Duodenal mucosa (tissue), 2 donors: ENCODE measurements around the gene CRYBA1.

Source experiments
- H3K27ac ChIP-seq: one replicate; pipeline ENCODE4 v1.7.0; 2013; ENCODE audit warnings: low read depth, low read length
- H3K27me3 ChIP-seq, 2 donors: one replicate each; pipeline ENCODE4 v1.7.0; 2013; ENCODE audit warnings: low read length in 2 of 2, control low read depth in 1 of 2; ENCODE audit not compliant: insufficient read depth in 2 of 2, control insufficient read depth in 1 of 2
- H3K36me3 ChIP-seq, 2 donors: one replicate each; pipeline ENCODE4 v1.7.0; 2013; ENCODE audit warnings: low read length in 2 of 2, control low read depth in 1 of 2; ENCODE audit not compliant: insufficient read depth in 2 of 2, control insufficient read depth in 1 of 2
- H3K4me1 ChIP-seq, 2 donors: one replicate each; pipeline ENCODE4 v1.7.0; 2013; ENCODE audit warnings: low read length in 2 of 2, control low read depth in 1 of 2; ENCODE audit not compliant: insufficient read depth in 2 of 2, control insufficient read depth in 1 of 2
- H3K4me3 ChIP-seq, 2 donors: one replicate each; pipeline ENCODE4 v1.7.0; 2013; ENCODE audit warnings: low read length in 2 of 2, low read depth in 1 of 2
- H3K9ac ChIP-seq, 2 donors: one replicate each; pipeline ENCODE4 v1.7.0; 2013; ENCODE audit warnings: low read length in 2 of 2, low read depth in 1 of 2
- H3K9me3 ChIP-seq, 2 donors: one replicate each; pipeline ENCODE4 v1.7.0; 2013; ENCODE audit warnings: low read length in 2 of 2, control low read depth in 1 of 2; ENCODE audit not compliant: control insufficient read depth in 1 of 2

The CRYBA1 gene

GRCh38 chr17:29293890-29294579, 47.4 kb downstream of the CRYBA1 start, which contains the start of gene NUFIP2:
Gene NUFIP2 (minus strand): TSS chr17:29294148. CDS start chr17:29294059, 89 bp downstream.
- Histone ChIP-seq H3K4me1 (peaks cover 27 to 29% of the 10 kb centered on the region in 2 donors), H3K9ac (peak within 1 kb of the TSS; percentile 99 to 100), H3K27me3 (no peaks in the 10 kb centered on the region), H3K27ac (peak within 1 kb of the TSS; percentile 98), H3K36me3 (no peaks in the 10 kb centered on the region), H3K4me3 (peak within 1 kb of the TSS; percentile 99 to 100), H3K9me3 (no peaks in the 10 kb centered on the region)

GRCh38 chr17:29294580-29294900, 47.9 kb downstream of the CRYBA1 start:
- Histone ChIP-seq H3K27me3 (no peaks in the 10 kb centered on the region), H3K9ac (peak overlapping the region; percentile 79 to 84), H3K27ac (peak overlapping the region; percentile 98), H3K9me3 (no peaks in the 10 kb centered on the region), H3K36me3 (no peaks in the 10 kb centered on the region), H3K4me3 (peak overlapping the region; percentile 99 to 100), H3K4me1 (peaks cover 25% of the 10 kb centered on the region in 2 donors)

- Histone ChIP-seq H3K4me3 (no peak overlapping the region), H3K27ac (no peak overlapping the region), H3K4me1 (peaks cover 17% of the 10 kb centered on the region in 2 donors), H3K9ac (no peak overlapping the region), H3K27me3 (no peaks in the 10 kb centered on the region), H3K9me3 (no peaks in the 10 kb centered on the region), H3K36me3 (no peaks in the 10 kb centered on the region)
Measured at GRCh38 chr17:29295420-29295819, 48.8 kb downstream of the CRYBA1 start.

GRCh38 chr17:29299031-29299430, 52.4 kb downstream of the CRYBA1 start:
- Histone ChIP-seq H3K36me3 (no peaks in the 10 kb centered on the region), H3K27me3 (no peaks in the 10 kb centered on the region), H3K9ac (no peak overlapping the region), H3K9me3 (no peaks in the 10 kb centered on the region), H3K4me1 (peaks cover 3 to 7% of the 10 kb centered on the region in 2 donors), H3K27ac (no peak overlapping the region), H3K4me3 (no peak overlapping the region)

GRCh38 chr17:29303386-29303785, 56.7 kb downstream of the CRYBA1 start:
- Histone ChIP-seq H3K4me3 (no peak overlapping the region), H3K36me3 (no peaks in the 10 kb centered on the region), H3K9ac (no peak overlapping the region), H3K27ac (no peak overlapping the region), H3K27me3 (no peaks in the 10 kb centered on the region), H3K9me3 (no peaks in the 10 kb centered on the region), H3K4me1 (no peaks in the 10 kb centered on the region)
